CMK (cell line): ENCODE results near the gene TFEB.

Experiments
- DNase-seq: peaks from one replicate; pipeline ENCODE4 v3.0.0-alpha.2; 2010; ENCODE audit warnings: low read depth

TFEB gene

GRCh38 chr6:41763470-41763869 is 28.1 kb upstream of the TFEB start:
- DNase-seq: no peak

- DNase-seq: no peak
Observed at GRCh38 chr6:41759905-41760579, 24.6 kb upstream of the TFEB start.

DNA sequence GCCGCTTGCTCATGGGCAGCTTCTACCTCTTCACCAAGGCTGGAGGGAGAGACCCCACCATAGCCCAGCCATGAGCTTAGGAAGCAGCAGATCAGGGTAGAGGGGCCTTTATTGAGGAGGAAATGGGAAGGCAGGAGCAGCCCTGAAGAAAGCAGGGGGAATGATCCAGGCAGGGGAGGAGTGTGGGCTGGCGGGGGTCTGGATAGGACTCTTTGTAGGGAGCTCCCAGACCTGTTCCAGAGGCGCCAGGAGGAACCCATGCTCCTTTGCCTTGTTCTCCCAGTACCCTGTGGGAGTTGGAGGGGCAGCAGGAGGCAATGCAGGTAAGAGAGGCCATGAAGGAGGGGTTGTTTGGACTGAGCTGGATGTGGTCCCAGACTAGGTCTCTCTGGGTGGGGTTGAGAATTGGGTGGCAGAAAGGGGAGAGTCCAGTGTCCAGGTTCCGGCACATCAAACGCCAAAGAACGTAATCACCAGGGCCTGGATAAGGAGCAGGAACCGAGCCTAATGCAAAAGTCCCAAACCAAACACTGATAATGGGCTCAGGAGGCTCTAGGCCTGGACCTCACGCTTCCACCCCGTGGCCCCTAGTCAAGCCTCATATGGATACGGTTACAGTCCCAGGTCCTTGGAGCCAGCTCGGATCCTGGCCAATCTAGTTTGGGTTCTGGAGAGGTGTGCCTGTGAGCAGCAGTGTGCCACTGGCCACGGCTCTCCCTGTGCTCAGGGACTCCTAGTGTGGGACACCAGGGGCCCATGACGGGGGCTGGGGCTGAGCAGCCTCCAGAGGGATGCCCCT is 23.9 kb upstream of the TFEB start:
- no peak for DNase-seq

- DNase-seq: no peak
Observed at GRCh38 chr6:41758641-41759035, 23.2 kb upstream of the TFEB start.

GRCh38 chr6:41757931-41758640 is 22.7 kb upstream of the TFEB start:
- DNase-seq: no peak

DNA sequence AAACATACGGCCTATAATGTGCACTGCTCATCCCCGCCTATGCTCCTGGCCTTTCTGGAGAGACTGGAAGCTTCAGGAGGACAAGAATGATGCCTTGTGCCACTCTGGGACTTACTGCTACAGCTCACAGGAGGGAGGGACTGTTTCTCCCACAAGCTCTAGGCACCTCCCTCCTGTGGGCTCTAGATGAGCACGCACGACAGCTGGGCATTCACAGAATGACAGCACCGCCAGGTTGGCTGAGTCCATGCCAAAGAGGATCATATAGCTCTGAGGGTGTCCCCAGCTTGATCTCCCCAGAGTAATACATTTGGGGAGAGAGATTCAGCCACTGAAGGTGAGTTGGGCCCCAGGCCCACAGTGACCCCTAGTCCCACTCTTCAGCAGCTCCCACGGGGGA is 21.9 kb upstream of the TFEB start:
- DNase-seq: no peak

GRCh38 chr6:41756354-41756753 is 20.9 kb upstream of the TFEB start:
- no peak for DNase-seq

- no peak for DNase-seq
Observed at GRCh38 chr6:41755895-41756294, 20.5 kb upstream of the TFEB start.

- no peak for DNase-seq
Observed at GRCh38 chr6:41750374-41750773, 15.0 kb upstream of the TFEB start.

GRCh38 chr6:41748542-41748941 is 13.1 kb upstream of the TFEB start:
- DNase-seq: no peak

GRCh38 chr6:41748102-41748477 is 12.7 kb upstream of the TFEB start:
- no peak for DNase-seq

DNA sequence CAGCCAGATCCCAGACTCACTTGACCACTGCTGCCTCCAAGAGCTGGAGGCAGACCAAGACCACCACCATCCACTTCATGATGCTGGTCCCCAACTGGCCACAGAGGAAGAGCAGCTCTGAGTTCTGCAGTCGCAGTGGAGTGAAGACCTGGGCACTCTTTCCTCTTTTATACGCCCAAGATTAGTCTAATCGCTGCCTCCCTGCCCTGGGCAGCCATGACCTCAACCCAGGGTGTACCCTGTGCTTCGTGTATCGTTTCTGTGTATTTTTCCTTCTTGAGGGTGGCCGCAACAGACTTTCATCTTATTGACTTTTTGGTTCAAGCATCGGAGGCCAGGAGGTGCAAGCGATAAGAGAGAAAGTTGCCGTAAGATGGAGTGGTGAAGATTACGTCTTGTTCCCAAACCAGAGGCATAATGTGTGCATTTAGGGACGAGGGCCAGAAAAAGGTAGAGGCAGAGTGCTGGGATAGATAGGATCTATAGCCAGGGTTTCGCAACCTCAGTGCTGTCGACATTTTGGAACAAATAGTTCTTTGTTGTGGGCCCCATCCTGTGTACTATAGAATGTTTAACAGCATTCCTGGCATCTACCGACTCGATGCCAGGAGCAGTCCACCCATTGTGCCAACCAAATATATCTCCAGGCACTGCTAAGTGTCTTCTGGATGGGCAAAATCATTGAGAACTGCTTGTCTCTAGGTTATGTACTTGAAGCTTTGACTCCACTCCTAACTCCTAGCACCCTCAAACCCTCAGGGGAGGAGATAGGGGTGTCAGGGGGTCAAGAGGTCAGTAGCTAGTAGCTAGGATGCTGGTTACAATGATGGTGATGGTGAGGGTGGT is 12.1 kb upstream of the TFEB start, which contains the start of gene PGC:
Gene PGC, minus strand, starts transcription at position 142 of the 846 bp plus-strand sequence. Its CDS starts 63 bp downstream, at position 79.
- no peak for DNase-seq

- DNase-seq: no peak
Observed at GRCh38 chr6:41746107-41746506, 10.7 kb upstream of the TFEB start.

DNA sequence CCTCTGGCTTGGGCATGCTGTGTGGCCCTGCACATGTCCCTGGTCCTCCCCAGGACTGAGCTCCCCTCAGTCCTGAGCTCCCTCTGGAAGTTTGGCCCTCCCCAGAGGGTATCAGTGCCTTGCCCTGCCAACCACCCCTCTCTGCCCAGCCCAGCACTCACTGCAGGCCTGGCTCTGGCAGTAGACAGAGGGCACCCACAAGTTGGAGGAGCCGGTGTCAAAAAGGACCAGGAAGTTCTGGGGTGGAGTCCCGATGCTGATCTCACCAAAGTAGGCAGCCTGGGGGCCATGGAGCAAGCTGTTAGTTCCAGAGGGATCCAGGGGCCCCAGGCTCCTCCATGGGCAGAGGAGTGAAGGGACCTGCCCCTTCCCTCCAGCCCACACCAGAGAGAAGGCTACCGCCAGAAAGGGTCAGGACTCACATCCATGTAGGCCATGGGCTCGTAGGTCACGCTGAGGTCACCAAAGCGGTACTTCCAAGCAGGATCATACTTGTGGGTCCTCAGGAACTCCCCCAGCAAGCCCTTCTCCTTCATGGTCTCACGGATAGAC is 8.9 kb upstream of the TFEB start:
- DNase-seq: no peak

DNA sequence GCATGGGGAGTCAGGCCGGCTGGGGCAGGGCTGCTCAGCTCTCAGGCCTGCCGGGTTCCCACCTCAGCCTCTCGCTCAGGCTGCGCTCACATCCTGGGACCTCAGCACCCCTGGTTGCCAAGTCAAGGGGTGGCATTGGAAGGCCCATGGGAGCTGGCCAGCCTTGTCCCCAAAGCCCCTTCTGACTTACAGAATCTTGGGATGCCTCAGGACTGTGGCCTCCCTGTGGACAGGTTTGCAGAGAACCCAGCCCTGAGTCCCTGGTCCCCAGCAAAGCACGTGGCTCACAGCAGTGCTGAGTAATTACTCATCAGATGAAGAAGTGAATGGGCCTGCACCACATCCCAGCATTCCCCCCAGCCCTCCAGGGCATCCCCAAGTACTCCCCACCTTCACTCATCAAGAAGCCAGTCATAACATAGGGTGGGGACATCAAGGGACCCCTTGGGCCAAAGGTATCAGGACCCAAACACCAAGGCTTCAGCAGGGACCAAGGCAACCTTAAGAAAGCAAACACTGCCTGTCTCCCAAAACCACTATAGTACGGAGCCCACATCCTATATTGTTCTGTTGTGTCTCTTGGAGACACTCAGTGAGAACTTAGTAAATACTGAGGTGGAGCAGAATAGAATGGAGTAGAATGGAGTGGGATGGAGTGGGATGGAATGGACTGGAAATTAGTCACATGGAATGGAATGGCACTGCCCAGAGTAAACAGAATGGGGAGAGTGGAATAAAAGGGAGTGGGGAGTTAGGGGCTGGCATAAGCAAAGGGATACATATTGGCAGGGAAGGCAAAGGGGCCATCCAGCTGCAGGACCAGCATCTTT is 8.2 kb upstream of the TFEB start:
- no peak for DNase-seq

GRCh38 chr6:41741625-41742490 is 6.5 kb upstream of the TFEB start:
- DNase-seq: no peak

GRCh38 chr6:41740366-41741162 is 5.2 kb upstream of the TFEB start:
- DNase-seq: no peak

DNA sequence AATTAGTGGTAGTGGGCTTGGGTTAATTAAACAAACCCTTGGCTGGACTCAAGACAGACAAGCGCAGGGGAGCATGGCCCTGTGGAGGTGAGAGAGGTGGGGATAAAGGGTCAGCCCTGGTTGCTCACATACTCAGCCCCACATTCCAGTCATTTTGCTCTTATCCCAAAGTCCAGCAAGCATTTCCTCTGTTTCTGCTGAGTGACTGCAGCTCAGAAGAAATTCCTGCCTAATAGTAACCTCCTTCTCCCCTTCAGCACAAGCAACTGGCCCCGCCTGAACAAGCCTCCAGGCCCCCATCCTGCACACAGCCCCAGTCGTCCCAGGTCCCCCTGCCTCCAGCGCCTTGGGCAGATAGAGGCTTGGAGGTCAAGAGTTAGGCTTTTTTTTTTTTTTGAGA is 3.6 kb upstream of the TFEB start:
- no peak for DNase-seq

DNA sequence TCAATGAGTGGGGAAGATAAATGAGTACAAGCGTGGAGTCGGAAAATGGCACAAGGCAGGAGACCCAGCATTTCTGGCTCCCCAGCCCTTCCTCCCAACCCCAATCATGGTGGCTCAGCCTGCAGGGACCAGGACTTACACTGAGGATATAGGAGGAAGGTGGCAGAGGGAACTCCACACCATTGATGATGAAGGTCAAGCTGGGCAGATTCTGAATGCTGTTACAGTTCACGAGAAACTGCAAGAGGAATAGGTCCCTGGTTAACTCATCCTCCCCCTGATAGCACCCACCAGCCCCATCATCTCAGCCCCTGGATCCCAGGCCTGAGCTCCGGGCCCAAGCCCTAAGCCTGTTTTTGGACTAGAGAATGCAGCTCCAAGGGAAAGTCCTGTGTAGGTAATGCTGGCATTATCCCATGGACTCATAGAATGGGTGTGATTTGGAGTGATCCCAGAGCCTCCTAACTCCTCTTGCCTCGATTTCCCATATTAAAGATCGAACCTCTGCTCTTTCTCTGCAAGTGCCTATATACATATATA is 2.3 kb upstream of the TFEB start:
- DNase-seq: no peak
